ENCODE results near the gene RNPEPL1. TPM values are rescaled to one million over a fixed set of nuclear protein-coding genes. Genes with fewer than 3 reads are reported as not detected.
A peak's percentile ranks its signal among the peaks of the same experiment; 100 is the strongest.
"Not testable (repeated sequence)": the region's sequence is repeated elsewhere in the genome, so short reads cannot be mapped to it uniquely, and the experiment has no call there.

The RNPEPL1 gene
- total RNA-seq, 1 donor from 2014 or later = 19.8 TPM

GRCh38 chr2:240538031-240538780 is 30.1 kb upstream of the RNPEPL1 start:
- DNase-seq (ENCODE audit: low read depth in 2 of 2) = no peak

DNA sequence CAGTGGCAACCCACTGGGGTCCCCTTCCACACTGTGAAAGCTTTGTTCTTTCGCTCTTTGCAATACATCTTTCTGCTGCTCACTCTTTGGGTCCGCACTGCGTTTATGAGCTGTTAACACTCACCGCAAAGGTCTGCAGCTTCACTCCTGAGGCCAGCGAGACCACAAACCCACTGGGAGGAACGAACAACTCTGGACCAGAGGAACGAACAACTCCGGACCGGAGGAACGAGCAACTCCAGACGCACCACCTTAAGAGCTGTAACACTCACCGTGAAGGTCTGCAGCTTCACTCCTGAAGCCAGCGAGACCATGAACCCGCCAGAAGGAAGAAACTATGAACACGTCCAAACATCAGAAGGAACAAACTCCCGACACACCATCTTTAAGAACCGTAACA is 29.2 kb upstream of the RNPEPL1 start:
- not testable (repeated sequence) for DNase-seq (ENCODE audit: low read depth in 2 of 2)

- no peak for DNase-seq (ENCODE audit: low read depth in 2 of 2)
Observed at GRCh38 chr2:240539906-240540305, 28.4 kb upstream of the RNPEPL1 start.

DNA sequence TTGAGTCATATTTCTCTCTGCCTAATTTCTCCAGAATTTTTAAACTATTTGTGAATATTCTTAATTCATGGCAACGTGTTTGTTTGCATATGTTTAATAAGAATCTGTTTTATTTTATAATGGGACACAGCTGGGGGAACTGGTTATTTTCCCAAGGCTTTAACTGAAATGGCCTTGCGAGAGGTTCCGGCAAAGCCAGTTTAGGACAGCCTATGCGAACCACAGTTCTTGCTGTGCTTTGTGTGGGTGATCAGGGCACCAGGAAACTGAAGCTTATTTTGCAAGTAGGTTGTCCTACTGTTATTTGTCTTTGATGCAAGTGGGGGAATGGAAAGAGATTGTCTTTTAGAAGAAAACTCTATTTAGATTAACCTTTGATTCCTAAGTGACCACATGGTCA is 17.0 kb upstream of the RNPEPL1 start:
- no peak for DNase-seq (ENCODE audit: low read depth in 2 of 2)

DNA sequence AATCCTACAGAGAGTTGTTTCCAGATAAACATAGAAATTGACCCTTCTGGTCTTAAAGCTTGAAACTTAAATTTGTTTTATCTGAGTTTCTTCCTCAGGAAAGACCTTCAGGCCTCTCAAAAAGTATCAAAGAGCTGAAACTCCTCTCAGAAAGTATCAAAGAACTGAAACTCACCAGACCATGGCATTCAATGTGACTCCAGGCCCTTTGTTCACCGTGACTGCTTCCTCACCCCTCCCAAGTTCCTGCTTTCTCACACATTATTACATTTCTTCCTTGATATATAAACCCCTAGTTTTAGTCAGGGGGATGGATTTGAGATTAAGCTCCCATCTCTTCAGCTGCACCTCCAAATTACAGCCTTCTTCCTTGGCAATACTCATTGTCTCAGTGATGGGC is 16.5 kb upstream of the RNPEPL1 start:
- DNase-seq (ENCODE audit: low read depth in 2 of 2) = no peak

GRCh38 chr2:240553956-240554480 is 14.3 kb upstream of the RNPEPL1 start:
- no peak for DNase-seq (ENCODE audit: low read depth in 2 of 2)

GRCh38 chr2:240554767-240555493 is 13.4 kb upstream of the RNPEPL1 start:
- DNase-seq (ENCODE audit: low read depth in 2 of 2) = no peak

DNA sequence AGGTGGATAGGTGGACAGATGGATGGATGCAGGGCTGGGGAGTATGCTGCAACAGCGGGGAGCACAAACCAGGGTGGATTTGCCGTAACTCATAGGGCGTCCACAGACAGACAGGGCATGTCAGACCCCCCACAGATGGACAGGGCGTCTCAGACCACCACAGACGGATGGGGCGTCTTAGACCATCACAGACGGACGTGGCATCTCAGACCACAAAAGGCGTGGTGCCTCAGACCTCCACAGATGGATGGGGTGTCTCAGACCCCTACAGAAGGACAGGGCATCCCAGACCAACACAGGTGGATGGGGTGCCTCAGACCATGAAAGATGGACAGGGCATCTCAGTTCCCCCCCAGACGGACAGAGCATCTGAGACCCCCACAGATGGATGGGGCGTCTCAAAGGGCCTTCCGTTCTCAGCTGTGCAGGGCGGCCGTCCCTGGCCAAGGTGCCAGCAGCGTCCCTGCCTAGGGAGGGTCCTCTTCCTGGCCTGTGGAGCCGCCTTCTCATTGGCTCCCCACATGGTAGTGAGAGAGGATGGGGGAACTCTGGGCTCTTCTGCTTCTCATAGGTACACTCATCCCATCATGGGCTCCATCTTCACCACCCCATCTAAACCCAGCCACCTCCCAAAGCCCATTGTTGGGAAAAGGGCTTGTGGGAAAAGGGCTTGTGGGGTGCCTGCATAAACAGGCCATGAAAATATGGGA is 12.6 kb upstream of the RNPEPL1 start:
- DNase-seq (ENCODE audit: low read depth in 2 of 2) = no peak

DNA sequence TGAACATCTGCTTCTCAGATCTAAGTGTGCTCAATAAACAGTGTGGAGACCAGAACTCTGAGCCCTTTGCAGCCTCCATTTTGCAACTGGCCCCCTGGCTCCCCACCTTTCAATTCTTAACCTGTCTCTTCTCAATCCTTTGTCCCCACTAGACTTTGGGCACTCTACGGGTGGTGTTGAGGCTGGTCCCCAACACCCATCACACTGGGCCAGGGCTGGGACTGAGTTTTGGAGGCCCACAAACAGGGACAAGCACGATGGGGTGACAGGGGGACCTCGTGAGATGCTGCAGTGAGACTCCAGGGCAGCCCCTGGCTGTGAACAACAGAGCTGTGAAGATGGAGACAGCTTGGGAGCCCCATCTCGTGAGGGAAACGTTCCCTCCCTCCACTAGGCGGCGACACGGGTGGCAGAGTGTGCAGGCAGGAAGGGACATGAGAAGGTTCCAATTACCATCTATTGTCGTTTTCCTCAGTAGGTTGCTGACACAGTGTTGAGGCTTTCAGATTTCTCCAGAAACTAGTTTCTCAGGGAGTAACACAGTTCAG is 11.7 kb upstream of the RNPEPL1 start:
- peak; percentile 62 to 74 for DNase-seq (ENCODE audit: low read depth in 2 of 2)

GRCh38 chr2:240557101-240557751 is 11.1 kb upstream of the RNPEPL1 start:
- no peak for DNase-seq (ENCODE audit: low read depth in 2 of 2)

DNA sequence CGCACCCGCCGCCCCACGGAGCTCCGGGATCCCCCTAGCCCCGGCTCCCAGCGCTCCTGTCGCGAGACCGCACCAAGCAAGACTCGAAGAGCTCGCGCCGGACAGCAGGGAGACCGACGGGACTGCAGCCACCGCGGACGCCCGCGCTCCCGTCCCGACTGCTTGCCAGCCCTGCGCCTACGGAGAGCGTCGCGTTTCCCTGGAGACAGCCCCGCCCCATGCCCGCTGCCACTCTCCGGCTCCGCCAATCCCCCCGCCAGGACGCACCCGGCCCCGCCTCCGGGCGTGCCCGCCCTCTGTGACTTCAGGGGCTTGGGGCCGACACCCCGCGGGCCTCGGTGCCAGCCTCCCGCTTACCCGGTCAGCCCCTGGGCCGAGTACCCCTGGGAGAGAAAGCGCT is 10.5 kb upstream of the RNPEPL1 start, which contains the start of gene ANKMY1:
Gene ANKMY1, minus strand, starts transcription at position 181 of the 400 bp plus-strand sequence. CDS start 653 bp downstream, outside the sequence.
- DNase-seq (ENCODE audit: low read depth in 2 of 2) = peak; percentile 79 to 86

GRCh38 chr2:240558236-240558761 is 10.0 kb upstream of the RNPEPL1 start:
- no peak for DNase-seq (ENCODE audit: low read depth in 2 of 2)

- no peak for DNase-seq (ENCODE audit: low read depth in 2 of 2)
Observed at GRCh38 chr2:240559286-240559685, 9.0 kb upstream of the RNPEPL1 start.

- peak; percentile 91 to 93 for DNase-seq (ENCODE audit: low read depth in 2 of 2)
Observed at GRCh38 chr2:240560084-240560479, 8.2 kb upstream of the RNPEPL1 start, which contains the start of gene DUSP28. Gene DUSP28, plus strand, starts transcription at chr2:240560357. Its CDS starts 328 bp downstream, at chr2:240560685.

DNA sequence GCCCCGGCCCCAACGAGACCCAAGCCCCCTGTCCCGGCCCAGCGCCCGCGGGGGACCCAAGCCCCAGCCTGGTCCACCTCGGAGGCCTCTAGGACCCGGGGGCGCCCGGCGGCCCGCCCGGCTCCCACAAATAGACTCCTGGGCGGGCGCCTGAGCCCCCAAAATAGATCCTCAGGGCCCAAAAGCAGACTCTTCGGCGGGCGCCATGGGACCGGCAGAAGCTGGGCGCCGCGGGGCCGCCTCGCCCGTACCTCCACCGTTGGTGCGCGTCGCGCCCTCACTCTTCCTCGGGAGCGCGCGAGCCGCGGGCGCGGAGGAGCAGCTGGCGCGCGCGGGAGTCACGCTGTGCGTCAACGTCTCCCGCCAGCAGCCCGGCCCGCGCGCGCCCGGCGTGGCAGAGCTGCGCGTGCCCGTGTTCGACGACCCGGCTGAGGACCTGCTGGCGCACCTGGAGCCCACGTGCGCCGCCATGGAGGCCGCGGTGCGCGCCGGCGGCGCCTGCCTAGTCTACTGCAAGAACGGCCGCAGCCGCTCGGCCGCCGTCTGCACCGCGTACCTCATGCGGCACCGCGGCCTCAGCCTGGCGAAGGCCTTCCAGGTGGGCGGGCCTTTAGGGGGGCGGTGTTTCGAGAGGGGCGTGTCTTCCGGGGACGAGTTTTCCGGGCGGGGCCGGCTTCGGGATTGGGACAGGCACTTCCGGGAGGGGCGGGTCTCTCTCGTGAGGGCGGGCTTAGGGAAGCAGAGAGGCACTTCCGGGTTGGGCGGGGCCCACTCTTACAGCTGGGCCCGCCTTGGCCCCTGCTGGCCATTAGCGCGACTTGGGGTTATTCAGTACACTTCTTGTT is 7.6 kb upstream of the RNPEPL1 start:
- peak; percentile 98 to 99 for DNase-seq (ENCODE audit: low read depth in 2 of 2)

DNA sequence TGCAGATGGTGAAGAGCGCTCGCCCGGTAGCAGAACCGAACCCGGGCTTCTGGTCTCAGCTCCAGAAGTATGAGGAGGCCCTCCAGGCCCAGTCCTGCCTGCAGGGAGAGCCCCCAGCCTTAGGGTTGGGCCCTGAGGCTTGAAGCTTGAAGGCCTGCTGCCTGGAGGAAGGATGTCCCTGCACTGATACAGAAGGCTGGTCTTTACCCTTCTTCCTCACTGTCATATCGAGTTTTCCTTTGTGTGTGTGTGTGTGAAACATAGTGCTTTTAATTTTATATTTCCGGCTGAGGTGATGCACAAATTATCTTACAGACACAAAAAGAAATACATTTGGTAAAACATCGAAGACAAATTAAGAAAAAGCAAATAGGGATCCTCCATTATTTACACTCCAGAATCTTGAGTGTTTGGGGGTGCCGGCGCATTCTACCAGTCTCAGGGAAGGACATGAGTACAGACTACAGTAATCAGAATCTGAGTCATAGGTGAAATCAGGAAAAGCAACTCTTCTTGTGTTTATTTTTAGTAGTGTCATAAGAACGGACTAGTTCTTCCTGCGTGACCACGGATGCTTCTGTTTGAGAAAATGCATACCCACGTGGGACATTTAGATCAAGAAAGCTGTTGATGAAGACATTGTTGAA is 6.8 kb upstream of the RNPEPL1 start:
- DNase-seq (ENCODE audit: low read depth in 2 of 2) = peak in 1 of 2 donors; percentile 85

- DNase-seq (ENCODE audit: low read depth in 2 of 2) = not testable (repeated sequence)
Observed at GRCh38 chr2:240563231-240563630, 5.1 kb upstream of the RNPEPL1 start.

- DNase-seq (ENCODE audit: low read depth in 2 of 2) = no peak
Observed at GRCh38 chr2:240563951-240564560, 4.2 kb upstream of the RNPEPL1 start.

Data from lung microvascular endothelial cell (primary cell).